Coronary artery (tissue), 2 donors: ENCODE results near the gene TNP2.

Experiments used
- DNase-seq: peaks from one replicate; pipeline ENCODE4 v3.0.0-alpha.2; 2017; ENCODE audit warnings: low spot score
- H3K27ac ChIP-seq, 2 donors: fragments of 200-600 bp; sonication (generic); one replicate each; pipeline ENCODE4 v1.5.1; 2016 to 2019
- H3K4me3 ChIP-seq: fragments of 200-600 bp; sonication (generic); 2 replicates; pipeline ENCODE4 v1.5.1; 2016; ENCODE audit warnings: mild to moderate bottlenecking, moderate library complexity
- TF ChIP-seq, protein P1 (sequence below): fragments of 200-600 bp; sonication (generic); IDR thresholded peaks from one replicate; pipeline ENCODE4 v1.5.1; 2019; ENCODE audit warnings: antibody characterized with exemption

Gene TNP2

DNA sequence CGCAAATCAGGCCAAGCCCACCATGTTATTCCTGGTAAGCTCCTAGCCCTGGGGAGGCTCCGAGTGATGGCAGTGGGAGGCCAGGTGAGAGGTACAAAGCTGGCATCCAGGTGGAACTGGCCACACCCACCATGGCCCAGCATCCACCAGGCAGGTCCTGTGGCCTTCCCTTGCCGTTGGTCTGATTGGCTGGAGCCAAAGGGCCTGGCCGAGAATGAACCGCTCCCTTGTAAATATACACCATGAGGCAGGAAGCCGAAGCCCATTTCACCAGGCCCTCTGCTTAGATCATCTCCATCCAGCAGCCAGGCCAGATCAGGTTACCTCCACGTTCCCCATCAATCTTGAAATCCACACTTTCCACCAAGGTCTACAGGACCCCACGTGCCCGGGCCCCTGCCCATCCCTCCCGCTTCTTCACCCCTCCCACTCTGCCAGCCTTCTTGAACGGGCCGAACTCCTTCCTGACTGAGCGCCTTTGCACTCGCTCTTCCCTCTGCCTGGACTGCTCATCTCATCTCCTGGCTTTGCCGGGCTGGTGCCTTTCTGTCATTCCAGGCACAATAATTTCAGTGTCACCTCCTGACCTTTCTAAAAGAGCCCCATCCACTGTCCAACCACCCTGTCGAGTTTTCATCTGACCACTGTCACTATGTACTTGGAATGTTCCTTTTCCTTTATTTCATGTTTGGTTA, 18.9 kb downstream of the TNP2 start:
- no peak for DNase-seq
- H3K4me3 ChIP-seq: no peak overlapping the region
- H3K27ac ChIP-seq: no peak overlapping the region
- TF ChIP-seq, protein P1, sequence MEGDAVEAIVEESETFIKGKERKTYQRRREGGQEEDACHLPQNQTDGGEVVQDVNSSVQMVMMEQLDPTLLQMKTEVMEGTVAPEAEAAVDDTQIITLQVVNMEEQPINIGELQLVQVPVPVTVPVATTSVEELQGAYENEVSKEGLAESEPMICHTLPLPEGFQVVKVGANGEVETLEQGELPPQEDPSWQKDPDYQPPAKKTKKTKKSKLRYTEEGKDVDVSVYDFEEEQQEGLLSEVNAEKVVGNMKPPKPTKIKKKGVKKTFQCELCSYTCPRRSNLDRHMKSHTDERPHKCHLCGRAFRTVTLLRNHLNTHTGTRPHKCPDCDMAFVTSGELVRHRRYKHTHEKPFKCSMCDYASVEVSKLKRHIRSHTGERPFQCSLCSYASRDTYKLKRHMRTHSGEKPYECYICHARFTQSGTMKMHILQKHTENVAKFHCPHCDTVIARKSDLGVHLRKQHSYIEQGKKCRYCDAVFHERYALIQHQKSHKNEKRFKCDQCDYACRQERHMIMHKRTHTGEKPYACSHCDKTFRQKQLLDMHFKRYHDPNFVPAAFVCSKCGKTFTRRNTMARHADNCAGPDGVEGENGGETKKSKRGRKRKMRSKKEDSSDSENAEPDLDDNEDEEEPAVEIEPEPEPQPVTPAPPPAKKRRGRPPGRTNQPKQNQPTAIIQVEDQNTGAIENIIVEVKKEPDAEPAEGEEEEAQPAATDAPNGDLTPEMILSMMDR: no peak

DNA sequence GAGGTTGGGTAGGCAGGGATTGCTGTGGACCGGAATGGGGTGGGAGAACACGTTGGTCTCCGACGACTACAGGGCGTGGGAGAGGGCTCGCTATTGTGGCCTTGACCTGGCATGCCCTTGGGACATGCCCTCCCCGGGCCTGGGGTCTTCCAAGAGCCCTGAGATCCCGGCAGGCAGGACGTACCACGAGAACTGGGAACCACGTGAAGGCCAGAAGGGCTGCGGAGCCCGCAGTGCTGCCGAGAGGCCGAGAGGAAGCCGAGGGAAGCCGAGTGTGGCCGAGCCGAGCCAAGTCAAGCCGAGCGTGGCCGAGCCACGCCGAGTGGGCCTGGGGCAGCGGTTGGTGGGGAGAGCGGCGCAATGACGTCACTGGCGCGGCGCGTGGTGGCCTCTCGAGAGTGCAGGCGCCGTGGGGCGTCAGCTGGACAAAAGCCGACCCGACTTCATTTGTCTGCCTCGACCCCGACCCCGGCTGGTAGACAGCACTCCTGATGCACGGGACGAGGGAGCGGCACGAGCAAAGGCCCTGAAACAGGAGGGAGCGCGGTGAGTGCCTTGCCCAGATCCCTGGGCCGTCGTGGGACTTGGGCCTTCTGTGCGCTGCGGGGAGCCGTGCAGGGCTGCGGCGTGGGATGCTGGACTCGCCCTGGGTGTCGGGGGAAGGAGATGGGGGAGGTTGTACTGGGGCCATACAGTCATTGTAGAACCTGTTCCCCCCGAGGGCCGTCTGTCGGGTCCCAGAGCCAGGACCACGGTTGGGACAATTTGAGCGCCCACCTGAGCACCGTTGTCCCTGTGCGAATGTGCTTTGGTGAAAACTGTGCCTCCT, 19.7 kb downstream of the TNP2 start:
- TF ChIP-seq, protein P1: no peak
- DNase-seq: no peak
- no peak overlapping the region for H3K27ac ChIP-seq
- no peak overlapping the region for H3K4me3 ChIP-seq

DNA sequence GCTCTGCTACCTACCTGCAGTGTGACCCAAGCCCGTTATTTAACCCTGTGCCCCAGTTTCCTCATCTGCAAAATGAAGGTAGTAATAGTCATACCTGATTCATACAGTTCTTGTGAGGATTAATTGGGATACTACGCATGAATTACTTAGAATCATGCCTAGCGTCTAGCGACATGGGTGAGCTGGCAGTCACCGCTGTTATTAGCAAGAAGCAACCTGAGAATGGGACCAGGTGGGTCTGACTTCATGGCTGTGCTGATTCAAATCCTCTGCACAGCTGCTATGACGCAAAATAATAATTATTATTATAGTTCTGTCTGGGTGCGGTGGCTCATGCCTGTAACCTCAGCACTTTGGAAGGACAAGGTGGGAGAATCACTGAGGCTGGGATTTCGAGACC, 21.0 kb downstream of the TNP2 start:
- Histone ChIP-seq H3K27ac (no peak overlapping the region), H3K4me3 (no peak overlapping the region)
- TF ChIP-seq, protein P1: no peak
- no peak for DNase-seq

DNA sequence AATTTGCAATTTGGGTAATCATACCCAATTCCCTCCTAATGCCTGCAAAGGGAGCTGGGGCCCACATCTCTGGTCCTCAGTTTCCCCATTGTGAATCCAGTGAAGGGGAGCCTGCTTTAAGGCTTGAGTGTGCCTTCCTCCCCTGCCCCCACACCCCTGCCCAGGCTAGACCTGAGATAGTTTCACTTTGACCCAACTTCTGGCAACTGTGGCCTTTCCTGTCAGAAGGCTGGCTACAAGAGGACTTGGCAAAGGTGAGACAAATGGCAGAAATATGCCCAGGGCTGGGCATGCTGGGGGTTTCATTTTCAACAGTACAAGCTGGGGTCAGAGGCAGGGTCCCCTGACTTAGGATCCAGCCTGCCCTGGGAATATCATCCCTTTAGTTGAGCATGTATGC, 23.1 kb downstream of the TNP2 start:
- no peak for DNase-seq
- H3K27ac ChIP-seq: no peak overlapping the region
- TF ChIP-seq, protein P1: no peak
- H3K4me3 ChIP-seq: no peak overlapping the region

DNA sequence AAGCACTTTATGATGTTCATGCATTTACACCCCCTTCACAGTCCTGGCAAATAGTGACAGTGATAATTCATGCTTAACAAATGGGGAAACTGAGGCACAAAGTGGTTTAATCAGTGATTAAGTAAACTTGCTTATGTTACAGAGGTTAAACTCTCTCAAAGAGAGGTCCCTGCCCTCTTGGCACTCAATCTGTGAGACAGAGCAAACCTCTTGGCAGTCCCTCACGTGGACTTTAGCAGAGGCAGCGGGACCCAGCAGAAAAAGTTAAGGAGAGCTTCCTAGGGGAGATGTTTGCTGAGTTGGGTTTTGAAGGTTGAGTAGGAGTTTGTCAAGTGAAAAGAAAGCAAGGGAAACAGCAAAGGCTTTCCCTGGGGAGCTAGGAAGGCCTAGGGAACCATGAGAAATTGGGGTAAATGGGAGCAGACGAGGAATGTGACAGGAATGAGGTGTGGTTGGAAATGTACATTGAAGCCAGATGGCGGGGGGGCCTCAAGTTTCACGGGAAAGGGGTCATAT, 23.8 kb downstream of the TNP2 start:
- DNase-seq: no peak
- TF ChIP-seq, protein P1: no peak
- Histone ChIP-seq H3K27ac (no peak overlapping the region), H3K4me3 (no peak overlapping the region)

DNA sequence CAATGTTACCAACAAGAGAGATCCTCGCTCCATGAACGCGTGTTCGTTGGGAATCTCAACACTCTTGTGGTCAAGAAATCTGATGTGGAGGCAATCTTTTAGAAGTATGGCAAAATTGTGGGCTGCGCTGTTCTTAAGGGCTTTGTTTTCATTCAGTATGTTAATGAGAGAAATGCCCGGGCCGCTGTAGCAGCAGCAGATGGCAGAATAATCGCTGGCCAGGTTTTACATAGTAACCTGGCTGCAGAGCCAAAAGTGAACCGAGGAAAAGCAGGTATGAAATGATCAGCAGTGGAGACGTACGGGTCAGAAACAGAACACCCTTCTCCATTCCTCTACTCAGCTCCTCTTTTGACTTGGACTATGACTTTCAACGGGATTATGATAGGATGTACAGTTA, 26.5 kb downstream of the TNP2 start:
- Histone ChIP-seq H3K4me3 (no peak overlapping the region), H3K27ac (no peak overlapping the region)
- TF ChIP-seq, protein P1: no peak
- no peak for DNase-seq
